Suprapubic skin (tissue), 3 donors: ENCODE data around the gene PAQR5.

Source experiments
- EP300 ChIP-seq: sonication (generic); formaldehyde crosslinking; IDR thresholded peaks from one replicate; pipeline ENCODE4 v1.6.1; 2017; ENCODE audit warnings: antibody characterized with exemption
- POLR2A ChIP-seq, 2 donors: fragments of 450-650 bp; IDR thresholded peaks; one replicate each; pipeline ENCODE4 v1.6.1; 2017; ENCODE audit warnings: antibody characterized with exemption in 2 of 2, mild to moderate bottlenecking in 2 of 2, moderate library complexity in 2 of 2
- TF ChIP-seq, protein P1 (sequence below), 2 donors: fragments of 200-600 bp in 1 of 2; fragments of 450-650 bp in 1 of 2; sonication (generic) in 1 of 2; IDR thresholded peaks; one replicate each; pipeline ENCODE4 v1.5.1; 2016 to 2019; ENCODE audit warnings: antibody characterized with exemption in 2 of 2, mild to moderate bottlenecking in 1 of 2, moderate library complexity in 1 of 2

DNA sequence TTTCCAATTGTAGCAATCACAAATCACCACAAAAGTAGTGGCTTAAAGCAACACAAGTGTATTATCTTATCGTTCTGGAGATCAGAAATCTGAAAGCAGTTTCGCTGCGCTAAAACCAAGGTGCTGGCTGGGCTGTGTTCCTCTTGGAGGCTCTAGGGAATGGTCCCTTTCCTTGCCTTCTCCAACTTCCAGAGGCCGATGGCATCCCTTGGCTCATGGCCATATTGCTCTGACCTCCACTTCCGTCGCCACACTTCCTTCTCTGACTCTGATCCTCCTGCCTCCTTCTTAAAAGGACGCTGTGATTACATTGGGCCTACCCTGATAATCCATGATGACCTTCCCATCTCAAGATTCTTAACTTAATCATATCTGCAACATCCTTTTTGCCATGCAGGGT is 10.7 kb upstream of the PAQR5 start:
- TF ChIP-seq POLR2A (IDR thresholded peaks at IDR 0.05) (no peak), EP300 (no peak)
- TF ChIP-seq, protein P1, sequence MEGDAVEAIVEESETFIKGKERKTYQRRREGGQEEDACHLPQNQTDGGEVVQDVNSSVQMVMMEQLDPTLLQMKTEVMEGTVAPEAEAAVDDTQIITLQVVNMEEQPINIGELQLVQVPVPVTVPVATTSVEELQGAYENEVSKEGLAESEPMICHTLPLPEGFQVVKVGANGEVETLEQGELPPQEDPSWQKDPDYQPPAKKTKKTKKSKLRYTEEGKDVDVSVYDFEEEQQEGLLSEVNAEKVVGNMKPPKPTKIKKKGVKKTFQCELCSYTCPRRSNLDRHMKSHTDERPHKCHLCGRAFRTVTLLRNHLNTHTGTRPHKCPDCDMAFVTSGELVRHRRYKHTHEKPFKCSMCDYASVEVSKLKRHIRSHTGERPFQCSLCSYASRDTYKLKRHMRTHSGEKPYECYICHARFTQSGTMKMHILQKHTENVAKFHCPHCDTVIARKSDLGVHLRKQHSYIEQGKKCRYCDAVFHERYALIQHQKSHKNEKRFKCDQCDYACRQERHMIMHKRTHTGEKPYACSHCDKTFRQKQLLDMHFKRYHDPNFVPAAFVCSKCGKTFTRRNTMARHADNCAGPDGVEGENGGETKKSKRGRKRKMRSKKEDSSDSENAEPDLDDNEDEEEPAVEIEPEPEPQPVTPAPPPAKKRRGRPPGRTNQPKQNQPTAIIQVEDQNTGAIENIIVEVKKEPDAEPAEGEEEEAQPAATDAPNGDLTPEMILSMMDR (IDR thresholded peaks at IDR 0.05) = no peak
